WTC11 (cell line): ENCODE results near the gene ARHGDIG. TPM values are rescaled to one million over a fixed set of nuclear protein-coding genes. Genes with fewer than 3 reads are reported as not detected.

ENCODE experiments used
- CBFB ChIP-seq: sonication (generic); formaldehyde crosslinking; IDR thresholded peaks from 2 replicates; pipeline ENCODE4 v1.8.1; 2022; ENCODE audit warnings: mild to moderate bottlenecking, low read depth, missing genetic modification reagents
- ETV6 ChIP-seq: sonication (generic); formaldehyde crosslinking; IDR thresholded peaks from 2 replicates; pipeline ENCODE4 v1.8.1; 2022; ENCODE audit warnings: mild to moderate bottlenecking, missing genetic modification reagents
- FOXJ3 ChIP-seq: sonication (generic); formaldehyde crosslinking; IDR thresholded peaks from 2 replicates; pipeline ENCODE4 v1.9.0; 2021; ENCODE audit warnings: missing genetic modification reagents, mild to moderate bottlenecking, borderline replicate concordance
- FOXK1 ChIP-seq: sonication (generic); formaldehyde crosslinking; IDR thresholded peaks from 2 replicates; pipeline ENCODE4 v1.8.0; 2022; ENCODE audit warnings: mild to moderate bottlenecking, moderate library complexity, missing genetic modification reagents
- FOXP1 ChIP-seq: sonication (generic); formaldehyde crosslinking; IDR thresholded peaks from 2 replicates; pipeline ENCODE4 v1.8.0; 2022; ENCODE audit warnings: missing genetic modification reagents, mild to moderate bottlenecking, moderate library complexity, borderline replicate concordance
- GRHL2 ChIP-seq: fragments of 250-450 bp; sonication (Bioruptor Pico); IDR thresholded peaks from 2 replicates; pipeline ENCODE4 v1.8.0; 2022; ENCODE audit warnings: mild to moderate bottlenecking, moderate library complexity; ENCODE audit not compliant: insufficient replicate concordance, severe bottlenecking
- HMGA2 ChIP-seq: fragments of 250-450 bp; sonication (Bioruptor Pico); IDR thresholded peaks from 2 replicates; pipeline ENCODE4 v1.4.0; 2021; ENCODE audit warnings: mild to moderate bottlenecking, moderate library complexity
- JAZF1 ChIP-seq: fragments of 250-450 bp; sonication (Bioruptor Pico); IDR thresholded peaks from 2 replicates; pipeline ENCODE4 v1.9.0; 2021; ENCODE audit warnings: moderate library complexity, mild to moderate bottlenecking, inconsistent platforms
- KAT7 ChIP-seq: sonication (generic); formaldehyde crosslinking; IDR thresholded peaks from 2 replicates; pipeline ENCODE4 v1.8.1; 2023; ENCODE audit warnings: missing genetic modification reagents, mild to moderate bottlenecking, borderline replicate concordance
- MYBL2 ChIP-seq: sonication (generic); formaldehyde crosslinking; IDR thresholded peaks from 2 replicates; pipeline ENCODE4 v1.8.1; 2023; ENCODE audit warnings: mild to moderate bottlenecking, moderate library complexity, missing genetic modification reagents
- NR3C1 ChIP-seq: sonication (generic); formaldehyde crosslinking; conservative IDR thresholded peaks from 2 replicates; pipeline ENCODE4 v1.8.1; 2023; ENCODE audit warnings: low read depth, mild to moderate bottlenecking, missing genetic modification reagents
- SMAD3 ChIP-seq: sonication (generic); formaldehyde crosslinking; IDR thresholded peaks from 2 replicates; pipeline ENCODE4 v1.8.0; 2022; ENCODE audit warnings: missing genetic modification reagents, mild to moderate bottlenecking, borderline replicate concordance
- TCF7 ChIP-seq: sonication (generic); formaldehyde crosslinking; IDR thresholded peaks from 2 replicates; pipeline ENCODE4 v1.8.0; 2022; ENCODE audit warnings: mild to moderate bottlenecking, low read depth, missing genetic modification reagents, moderate library complexity
- ZNF138 ChIP-seq: sonication (generic); formaldehyde crosslinking; conservative IDR thresholded peaks from 2 replicates; pipeline ENCODE4 v1.8.1; 2022; ENCODE audit warnings: mild to moderate bottlenecking, moderate library complexity, missing genetic modification reagents
- ZNF219 ChIP-seq: sonication (generic); formaldehyde crosslinking; IDR thresholded peaks from 2 replicates; pipeline ENCODE4 v1.8.0; 2023; ENCODE audit warnings: missing genetic modification reagents, mild to moderate bottlenecking, borderline replicate concordance
- ZNF232 ChIP-seq: sonication (generic); formaldehyde crosslinking; IDR thresholded peaks from 2 replicates; pipeline ENCODE4 v1.8.0; 2022; ENCODE audit warnings: mild to moderate bottlenecking, missing genetic modification reagents
- total RNA-seq: library from RNA; stranded (reverse); gene quantifications from 3 replicates; pipeline ENCODE4 v1.2.3, GENCODE V29; 2021
- TF ChIP-seq, protein P1 (sequence below): sonication (generic); formaldehyde crosslinking; IDR thresholded peaks from 2 replicates; pipeline ENCODE4 v1.8.1; 2023; ENCODE audit warnings: mild to moderate bottlenecking, missing genetic modification reagents
- TF ChIP-seq, protein P2 (sequence below): fragments of 250-450 bp; sonication (Bioruptor Pico); IDR thresholded peaks from 2 replicates; pipeline ENCODE4 v1.8.0; 2021; ENCODE audit warnings: mild to moderate bottlenecking
- TF ChIP-seq, protein P3 (sequence below): fragments of 200-600 bp; IDR thresholded peaks from 2 replicates; pipeline ENCODE4 v1.8.0; 2022; ENCODE audit warnings: antibody characterized with exemption
- TF ChIP-seq, protein P4 (sequence below): sonication (generic); formaldehyde crosslinking; IDR thresholded peaks from 2 replicates; pipeline ENCODE4 v1.8.0; 2023; ENCODE audit warnings: mild to moderate bottlenecking, missing genetic modification reagents
- TF ChIP-seq, protein P5 (sequence below): sonication (generic); formaldehyde crosslinking; IDR thresholded peaks from 2 replicates; pipeline ENCODE4 v1.8.1; 2023; ENCODE audit warnings: mild to moderate bottlenecking, missing genetic modification reagents

Gene ARHGDIG
- total RNA-seq, 1 experiment from 2014 or later: 4.0 TPM

DNA sequence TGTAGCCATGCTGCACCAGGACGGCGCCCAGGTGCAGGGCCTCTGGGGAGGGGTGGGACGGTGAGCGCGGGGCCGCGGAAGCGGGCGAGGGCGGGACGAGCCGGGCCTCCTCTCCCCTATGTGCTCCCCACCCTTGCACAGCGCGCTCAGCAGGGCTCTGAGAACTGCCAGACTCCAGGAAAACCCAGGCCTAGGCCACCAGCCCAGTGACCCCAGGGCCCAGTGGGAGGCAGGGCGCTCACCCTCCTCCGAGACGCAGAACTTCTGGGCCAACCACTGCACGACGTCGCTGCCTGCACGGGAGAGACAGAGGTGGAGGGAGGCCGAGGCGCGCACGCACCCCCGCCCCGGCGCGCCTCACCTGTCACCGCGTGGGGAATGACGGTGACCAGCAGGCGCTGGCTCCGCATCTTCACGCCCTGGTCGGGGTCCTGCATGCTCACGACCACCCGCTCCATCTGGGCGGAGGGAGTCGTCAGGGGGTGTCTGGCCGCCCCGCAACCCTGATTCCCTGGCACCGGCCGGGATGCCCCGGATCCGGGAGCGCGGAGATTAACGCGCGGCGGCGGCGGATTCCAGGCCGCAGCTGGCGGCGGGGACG lies 5.2 kb upstream of the ARHGDIG start (continued):
- TF ChIP-seq SMAD3 (CRISPR knock-in tag) (no peak), CBFB (CRISPR knock-in tag) (0 out of 2 replicates have a peak, but pooled peaks have one; percentile 32), NR3C1 (CRISPR knock-in tag) (no peak), HMGA2 (no peak), FOXK1 (CRISPR knock-in tag) (no peak), FOXJ3 (CRISPR knock-in tag) (no peak), JAZF1 (CRISPR knock-in tag) (no peak), ZNF232 (CRISPR knock-in tag) (no peak), MYBL2 (peak; percentile 57; the same call in 1 of the 2 replicates), ETV6 (CRISPR knock-in tag) (no peak), ZNF138 (CRISPR knock-in tag) (no peak), GRHL2 (CRISPR knock-in tag) (no peak), KAT7 (CRISPR knock-in tag) (no peak), FOXP1 (CRISPR knock-in tag) (peak; percentile 71), ZNF219 (no peak), TCF7 (CRISPR knock-in tag) (no peak)
- TF ChIP-seq, protein P1, sequence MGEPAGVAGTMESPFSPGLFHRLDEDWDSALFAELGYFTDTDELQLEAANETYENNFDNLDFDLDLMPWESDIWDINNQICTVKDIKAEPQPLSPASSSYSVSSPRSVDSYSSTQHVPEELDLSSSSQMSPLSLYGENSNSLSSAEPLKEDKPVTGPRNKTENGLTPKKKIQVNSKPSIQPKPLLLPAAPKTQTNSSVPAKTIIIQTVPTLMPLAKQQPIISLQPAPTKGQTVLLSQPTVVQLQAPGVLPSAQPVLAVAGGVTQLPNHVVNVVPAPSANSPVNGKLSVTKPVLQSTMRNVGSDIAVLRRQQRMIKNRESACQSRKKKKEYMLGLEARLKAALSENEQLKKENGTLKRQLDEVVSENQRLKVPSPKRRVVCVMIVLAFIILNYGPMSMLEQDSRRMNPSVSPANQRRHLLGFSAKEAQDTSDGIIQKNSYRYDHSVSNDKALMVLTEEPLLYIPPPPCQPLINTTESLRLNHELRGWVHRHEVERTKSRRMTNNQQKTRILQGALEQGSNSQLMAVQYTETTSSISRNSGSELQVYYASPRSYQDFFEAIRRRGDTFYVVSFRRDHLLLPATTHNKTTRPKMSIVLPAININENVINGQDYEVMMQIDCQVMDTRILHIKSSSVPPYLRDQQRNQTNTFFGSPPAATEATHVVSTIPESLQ (CRISPR knock-in tag): no peak
- TF ChIP-seq, protein P2, sequence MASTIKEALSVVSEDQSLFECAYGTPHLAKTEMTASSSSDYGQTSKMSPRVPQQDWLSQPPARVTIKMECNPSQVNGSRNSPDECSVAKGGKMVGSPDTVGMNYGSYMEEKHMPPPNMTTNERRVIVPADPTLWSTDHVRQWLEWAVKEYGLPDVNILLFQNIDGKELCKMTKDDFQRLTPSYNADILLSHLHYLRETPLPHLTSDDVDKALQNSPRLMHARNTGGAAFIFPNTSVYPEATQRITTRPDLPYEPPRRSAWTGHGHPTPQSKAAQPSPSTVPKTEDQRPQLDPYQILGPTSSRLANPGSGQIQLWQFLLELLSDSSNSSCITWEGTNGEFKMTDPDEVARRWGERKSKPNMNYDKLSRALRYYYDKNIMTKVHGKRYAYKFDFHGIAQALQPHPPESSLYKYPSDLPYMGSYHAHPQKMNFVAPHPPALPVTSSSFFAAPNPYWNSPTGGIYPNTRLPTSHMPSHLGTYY: no peak
- TF ChIP-seq, protein P3, sequence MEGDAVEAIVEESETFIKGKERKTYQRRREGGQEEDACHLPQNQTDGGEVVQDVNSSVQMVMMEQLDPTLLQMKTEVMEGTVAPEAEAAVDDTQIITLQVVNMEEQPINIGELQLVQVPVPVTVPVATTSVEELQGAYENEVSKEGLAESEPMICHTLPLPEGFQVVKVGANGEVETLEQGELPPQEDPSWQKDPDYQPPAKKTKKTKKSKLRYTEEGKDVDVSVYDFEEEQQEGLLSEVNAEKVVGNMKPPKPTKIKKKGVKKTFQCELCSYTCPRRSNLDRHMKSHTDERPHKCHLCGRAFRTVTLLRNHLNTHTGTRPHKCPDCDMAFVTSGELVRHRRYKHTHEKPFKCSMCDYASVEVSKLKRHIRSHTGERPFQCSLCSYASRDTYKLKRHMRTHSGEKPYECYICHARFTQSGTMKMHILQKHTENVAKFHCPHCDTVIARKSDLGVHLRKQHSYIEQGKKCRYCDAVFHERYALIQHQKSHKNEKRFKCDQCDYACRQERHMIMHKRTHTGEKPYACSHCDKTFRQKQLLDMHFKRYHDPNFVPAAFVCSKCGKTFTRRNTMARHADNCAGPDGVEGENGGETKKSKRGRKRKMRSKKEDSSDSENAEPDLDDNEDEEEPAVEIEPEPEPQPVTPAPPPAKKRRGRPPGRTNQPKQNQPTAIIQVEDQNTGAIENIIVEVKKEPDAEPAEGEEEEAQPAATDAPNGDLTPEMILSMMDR: no peak
- TF ChIP-seq, protein P4, sequence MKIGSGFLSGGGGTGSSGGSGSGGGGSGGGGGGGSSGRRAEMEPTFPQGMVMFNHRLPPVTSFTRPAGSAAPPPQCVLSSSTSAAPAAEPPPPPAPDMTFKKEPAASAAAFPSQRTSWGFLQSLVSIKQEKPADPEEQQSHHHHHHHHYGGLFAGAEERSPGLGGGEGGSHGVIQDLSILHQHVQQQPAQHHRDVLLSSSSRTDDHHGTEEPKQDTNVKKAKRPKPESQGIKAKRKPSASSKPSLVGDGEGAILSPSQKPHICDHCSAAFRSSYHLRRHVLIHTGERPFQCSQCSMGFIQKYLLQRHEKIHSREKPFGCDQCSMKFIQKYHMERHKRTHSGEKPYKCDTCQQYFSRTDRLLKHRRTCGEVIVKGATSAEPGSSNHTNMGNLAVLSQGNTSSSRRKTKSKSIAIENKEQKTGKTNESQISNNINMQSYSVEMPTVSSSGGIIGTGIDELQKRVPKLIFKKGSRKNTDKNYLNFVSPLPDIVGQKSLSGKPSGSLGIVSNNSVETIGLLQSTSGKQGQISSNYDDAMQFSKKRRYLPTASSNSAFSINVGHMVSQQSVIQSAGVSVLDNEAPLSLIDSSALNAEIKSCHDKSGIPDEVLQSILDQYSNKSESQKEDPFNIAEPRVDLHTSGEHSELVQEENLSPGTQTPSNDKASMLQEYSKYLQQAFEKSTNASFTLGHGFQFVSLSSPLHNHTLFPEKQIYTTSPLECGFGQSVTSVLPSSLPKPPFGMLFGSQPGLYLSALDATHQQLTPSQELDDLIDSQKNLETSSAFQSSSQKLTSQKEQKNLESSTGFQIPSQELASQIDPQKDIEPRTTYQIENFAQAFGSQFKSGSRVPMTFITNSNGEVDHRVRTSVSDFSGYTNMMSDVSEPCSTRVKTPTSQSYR (CRISPR knock-in tag): peak; percentile 23; the same call in 1 of the 2 replicates
- TF ChIP-seq, protein P5, sequence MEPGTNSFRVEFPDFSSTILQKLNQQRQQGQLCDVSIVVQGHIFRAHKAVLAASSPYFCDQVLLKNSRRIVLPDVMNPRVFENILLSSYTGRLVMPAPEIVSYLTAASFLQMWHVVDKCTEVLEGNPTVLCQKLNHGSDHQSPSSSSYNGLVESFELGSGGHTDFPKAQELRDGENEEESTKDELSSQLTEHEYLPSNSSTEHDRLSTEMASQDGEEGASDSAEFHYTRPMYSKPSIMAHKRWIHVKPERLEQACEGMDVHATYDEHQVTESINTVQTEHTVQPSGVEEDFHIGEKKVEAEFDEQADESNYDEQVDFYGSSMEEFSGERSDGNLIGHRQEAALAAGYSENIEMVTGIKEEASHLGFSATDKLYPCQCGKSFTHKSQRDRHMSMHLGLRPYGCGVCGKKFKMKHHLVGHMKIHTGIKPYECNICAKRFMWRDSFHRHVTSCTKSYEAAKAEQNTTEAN (CRISPR knock-in tag): peak; percentile 44; the same call in 1 of the 2 replicates
